Activated CD4-positive, alpha-beta T cell treated with anti-CD3 and anti-CD28 coated beads, Interleukin-2, amount 50 U/mL, for 1 hour (primary cell): ENCODE data around the gene FOXP1.

Experiments
- DNase-seq: peaks from one replicate; pipeline ENCODE4 v3.0.0-alpha.2; 2020

The FOXP1 gene

DNA sequence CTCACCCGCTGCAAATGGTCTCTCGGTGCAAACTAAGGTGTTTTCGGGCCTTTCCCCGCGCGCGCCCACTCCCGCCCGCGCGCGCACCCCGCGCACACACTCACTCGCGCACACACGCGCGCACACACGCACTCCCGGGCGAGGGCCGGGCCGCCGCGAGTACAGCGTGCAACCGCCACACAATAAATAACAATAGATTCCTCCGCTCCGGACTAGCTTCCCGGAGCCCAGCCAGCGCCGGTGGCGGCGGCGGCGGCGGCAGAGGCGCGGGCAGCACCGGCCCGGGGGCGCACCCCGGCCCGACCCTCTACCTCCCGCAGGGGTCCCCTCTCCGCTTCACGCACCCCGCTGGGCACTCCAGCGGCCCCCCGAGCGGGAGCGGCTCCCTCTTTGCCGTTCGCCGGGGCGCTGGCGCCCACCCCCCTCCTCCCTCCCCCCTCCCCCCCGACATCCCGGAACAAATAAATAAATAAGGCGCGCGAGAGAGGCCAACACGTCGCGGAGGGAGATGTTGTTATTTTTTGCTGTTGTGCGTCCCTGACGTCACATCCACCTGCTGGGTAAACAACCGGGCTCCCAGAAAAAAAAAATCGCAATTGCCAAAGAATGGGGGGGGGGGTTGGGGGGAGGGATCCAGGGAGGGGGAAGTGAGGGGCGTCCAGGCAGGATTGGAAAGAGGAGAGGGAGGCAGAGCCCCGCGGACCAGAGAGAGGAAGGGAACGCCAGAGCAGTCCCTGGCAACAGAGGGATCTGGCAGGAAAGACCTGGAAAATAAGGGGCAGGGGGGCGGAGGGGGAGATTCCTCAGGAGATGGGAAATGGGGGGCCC lies at the start of gene FOXP1:
FOXP1 (minus strand) TSS at position 163 of the 828 bp plus-strand sequence. CDS start 385,347 bp downstream, outside the sequence.
- peak; percentile 69 for DNase-seq

DNA sequence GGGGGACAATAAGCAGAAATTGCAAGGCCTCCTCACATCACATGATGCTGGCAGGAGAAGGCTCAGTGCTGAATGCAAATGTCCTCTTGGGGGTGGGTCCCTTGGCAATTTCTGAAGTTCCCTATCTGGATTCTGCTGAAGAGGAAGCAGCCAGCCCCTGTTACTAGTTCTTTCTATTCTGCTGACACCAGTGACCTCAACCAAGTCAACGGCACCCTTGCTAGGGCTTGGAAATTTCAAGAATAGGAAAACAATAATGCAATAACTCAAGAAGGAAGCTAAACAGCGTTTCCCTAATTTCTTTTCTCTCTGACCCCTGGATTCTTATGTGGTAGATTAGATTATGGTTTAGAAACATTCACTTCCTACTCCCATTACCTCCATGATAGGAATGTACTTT lies 46.2 kb upstream of the FOXP1 start:
- DNase-seq: no peak

DNA sequence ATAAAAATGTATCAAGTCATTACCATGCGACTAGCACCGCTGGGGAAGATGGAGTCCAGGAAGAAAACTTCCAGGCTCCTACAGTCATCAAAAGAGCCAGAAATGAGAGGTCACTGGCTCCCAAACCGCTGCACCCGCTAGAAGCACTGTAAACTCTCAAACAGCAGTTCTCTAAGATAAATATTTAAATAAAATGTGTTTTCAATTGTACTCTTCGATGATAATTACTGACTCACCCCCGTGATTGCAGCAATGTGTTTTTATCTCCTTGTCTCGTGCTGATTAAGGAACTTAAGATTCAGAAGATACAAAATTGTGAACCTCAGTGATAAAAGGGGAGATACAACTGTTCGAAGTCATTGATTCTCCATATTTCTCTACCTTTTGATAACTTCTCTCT lies 45.8 kb upstream of the FOXP1 start:
- no peak for DNase-seq

DNA sequence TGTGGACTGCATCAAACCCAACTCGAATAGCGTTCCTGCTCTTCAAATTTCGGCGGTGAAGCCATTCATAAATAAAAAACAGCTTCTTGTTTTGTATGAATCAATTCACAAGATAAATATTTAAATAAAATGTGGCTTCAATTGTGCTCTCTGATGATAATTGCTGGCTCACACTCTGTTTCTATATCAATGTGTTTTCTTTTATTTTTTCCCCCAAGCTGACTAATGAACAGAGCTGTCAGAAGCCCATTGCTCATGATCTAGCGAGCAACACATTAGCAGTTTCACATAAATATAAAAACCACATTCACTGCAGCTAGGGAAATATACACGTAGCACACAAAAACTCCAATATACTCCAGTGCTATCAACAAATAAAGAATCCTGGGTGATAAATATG lies 45.0 kb upstream of the FOXP1 start:
- DNase-seq: no peak

DNA sequence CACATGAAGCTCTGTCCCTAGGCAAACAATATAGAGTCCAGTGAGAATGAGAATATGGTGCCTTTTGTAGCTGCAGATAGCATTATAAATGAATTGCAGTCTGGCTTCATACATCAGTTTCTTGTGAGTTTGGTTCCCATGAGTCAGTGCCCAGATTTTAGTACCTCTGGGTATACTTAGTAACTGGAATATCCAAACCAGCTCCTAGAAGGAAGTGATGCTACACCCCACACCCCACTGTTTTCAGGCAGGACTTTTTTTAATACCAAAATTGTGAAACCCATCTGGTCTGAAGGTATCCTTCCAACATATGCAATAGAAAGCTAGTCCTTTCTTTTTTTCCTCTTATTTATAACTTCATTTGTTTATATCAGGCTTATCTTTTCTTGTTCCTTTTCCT lies 42.1 kb upstream of the FOXP1 start:
- DNase-seq: no peak

DNA sequence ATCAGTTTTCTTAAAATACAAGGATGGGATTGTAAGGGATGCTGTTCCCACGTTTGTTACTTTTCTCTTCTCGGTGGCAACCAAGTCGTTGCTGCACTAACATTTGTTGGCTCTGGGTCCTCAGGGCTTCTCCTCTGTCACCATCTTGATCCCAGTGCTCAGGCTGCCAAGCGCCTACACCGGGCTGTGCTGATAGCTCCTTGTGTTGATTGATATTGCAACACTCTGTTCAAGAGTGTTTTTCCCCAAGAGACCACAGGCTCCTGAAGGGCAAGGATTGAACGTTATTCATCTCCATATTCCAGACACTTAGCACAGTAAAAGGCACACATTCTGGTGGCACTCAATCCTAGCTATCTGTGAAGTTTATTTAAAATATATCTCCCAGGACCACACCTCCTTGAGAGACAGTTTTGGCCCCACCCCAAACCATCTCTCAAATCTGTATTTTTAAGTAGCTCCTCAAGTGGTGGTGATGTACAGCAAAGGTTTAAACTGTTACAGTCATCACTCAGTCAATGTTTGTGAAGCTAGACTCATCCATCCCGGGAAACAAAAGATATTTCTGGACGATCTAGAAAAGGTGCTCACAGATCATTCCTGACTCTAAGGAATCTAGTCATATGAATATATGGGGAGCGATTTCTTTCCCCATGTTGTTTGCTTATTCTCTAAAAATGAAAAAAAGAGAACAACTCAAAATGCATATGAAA lies 38.5 kb upstream of the FOXP1 start:
- DNase-seq: no peak

DNA sequence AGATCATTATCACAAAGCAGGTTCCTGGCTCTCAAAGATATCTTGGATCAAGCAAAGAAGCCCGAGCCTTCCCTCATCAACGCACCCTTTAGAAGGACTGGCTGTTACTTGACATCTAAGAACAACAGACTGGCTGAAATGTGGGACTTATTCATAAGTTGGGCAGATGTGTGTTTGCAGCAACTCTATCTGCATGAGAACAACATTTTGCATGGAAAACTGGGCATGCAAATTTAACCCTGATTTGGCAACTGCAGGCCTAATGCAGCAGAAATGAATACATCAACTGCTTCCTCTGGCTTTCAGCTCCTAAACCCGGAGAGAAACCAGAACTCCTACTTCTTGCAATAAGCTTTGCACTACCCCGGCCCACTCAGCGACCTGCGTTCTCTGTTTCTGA lies 35.0 kb upstream of the FOXP1 start:
- no peak for DNase-seq

DNA sequence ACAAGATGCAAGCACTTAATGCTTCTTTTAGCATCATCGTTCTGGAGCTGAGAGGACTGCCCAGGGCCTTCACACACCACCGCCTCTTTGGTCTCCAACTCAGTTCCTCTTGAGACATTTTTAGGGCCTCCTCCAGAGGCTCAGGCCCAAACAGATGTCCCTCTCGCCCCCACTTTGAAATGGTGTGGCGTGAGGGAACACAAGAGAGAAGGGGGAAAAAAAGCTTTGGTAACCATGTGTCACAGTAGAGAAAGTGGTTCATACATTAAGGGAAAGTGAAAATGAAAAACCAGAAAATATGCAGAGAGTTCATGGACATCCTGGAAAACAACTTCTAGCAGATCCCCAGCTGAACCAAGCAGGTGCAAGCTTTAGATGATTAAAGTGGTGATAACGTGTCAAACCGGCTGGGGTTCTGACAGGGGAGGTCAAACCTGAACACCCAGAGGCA lies 33.1 kb upstream of the FOXP1 start:
- no peak for DNase-seq

DNA sequence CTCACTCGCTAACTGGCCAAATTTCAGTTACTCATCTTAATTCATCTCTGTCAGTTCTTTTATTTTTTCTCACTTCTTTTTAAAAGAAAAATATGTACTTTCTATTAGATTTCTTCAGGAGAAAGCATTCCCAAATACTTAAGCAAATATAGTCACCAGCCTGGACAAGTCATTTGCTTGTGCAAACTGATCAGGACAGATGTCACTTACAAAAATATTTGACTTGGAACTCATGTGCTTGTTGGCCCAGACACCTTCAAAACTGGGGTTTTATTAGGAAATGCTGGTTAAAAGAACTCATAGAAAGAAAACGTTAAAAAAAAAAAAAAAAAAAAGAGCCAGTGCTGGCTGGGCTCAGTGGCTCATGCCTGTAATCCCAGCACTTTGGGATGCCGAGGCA lies 31.3 kb upstream of the FOXP1 start:
- DNase-seq: no peak

DNA sequence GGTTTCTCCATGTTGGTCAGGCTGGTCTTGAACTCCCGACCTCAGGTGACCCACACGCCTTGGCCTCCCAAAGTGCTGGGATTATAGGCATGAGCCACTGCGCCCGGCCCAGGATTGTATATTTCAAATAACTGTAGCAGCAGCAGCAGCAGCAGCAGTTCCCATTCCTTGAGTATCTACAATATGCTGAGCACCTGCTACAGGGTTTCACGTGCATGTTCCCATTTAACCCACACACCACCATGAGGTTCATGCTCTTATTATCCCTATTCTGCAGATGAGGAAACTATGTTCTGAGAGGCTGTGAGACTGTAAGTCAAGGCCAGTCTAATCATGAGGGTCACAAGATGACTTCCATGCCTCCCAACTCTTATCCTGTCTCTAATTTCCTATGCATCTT lies 30.9 kb upstream of the FOXP1 start:
- DNase-seq: no peak

DNA sequence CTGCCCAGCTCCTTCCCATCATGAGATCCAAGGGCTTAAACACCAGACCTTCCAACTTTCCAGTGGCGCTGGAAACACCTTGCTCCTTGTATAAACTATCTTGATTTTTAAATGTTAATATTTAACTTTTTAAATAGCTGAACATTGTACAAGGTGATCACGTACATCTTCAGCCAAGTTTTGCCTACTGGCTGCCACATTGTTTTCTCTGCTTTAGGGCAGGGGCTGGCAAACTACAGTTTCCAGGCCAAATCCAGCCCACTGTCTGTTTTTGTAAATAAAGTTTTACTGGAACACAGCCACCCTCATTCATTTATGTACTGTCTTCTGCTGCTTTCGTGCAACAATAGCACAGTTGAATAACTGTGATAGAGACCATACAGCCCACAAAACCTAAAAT lies 27.6 kb upstream of the FOXP1 start:
- DNase-seq: no peak

DNA sequence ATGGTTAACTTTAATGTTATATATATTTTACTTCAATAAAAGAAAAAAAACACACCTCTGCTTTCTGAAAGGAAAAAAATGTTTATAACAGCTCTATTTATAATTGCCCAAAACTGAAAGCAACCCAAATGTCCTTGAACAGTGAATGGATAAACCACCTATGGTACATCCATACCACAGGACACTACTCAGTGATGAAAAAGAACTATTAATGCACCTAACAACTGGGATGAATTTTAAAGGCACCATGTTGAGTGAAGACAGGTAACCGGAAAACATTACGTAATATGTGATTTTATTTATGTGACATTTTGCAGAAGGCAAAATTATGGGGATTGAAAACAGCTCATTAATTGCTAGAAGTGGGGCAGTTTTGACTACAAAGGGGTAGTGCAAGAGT lies 23.8 kb upstream of the FOXP1 start:
- no peak for DNase-seq

DNA sequence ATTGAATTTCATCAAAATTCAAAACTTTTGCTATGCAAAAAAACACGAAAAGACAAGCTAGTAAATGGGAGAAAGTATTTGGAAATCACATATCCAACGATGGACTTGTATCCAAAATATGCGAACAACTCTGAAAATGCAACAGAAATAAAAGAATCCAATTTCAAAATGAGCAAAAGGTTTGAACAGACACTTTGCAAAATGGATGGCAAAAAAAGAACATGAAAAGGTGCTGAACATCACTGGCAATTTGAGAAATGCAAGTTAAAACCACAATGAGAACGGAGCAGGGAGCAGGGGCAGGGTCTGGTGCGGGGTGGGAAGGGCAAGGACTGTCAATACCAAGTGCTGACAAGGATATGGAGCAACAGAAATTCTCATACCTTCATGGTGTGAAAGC lies 23.1 kb upstream of the FOXP1 start:
- DNase-seq: no peak

DNA sequence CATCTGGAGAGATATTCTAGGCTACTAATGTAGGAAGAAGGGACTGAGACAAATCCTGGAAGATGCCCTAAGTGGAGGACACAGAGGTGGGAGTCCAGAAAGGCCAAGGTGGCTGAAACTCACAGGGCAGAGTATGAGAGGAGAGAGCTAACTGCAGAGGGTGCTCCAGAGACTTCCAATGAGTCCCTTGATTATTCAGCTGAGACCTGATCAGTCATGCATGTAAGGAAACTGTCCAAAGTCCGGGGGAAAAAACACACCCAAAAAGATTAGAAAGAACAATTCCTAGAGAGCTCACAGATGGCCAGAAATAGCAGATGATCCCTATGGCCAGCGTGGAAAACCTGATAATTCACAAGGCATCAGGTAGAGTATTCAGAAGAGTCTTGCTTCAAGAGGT lies 18.7 kb upstream of the FOXP1 start:
- no peak for DNase-seq

DNA sequence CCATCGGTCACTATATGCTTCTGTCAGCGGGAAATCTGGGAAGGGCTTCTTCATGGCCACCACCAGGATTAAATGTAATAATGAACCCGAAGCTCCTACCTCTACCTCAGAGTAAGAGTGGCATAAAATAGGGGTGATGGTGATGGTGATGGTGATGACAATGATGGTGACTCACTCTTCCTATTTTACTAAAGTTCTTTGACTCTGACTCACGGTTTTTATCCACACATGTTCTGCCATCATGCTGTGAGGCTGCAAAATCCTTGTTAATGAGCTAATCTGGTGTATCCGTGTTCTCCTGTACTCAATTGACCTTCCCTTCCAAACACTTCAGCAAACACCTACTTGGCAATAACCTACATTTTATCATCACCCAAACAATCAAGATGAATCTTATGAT lies 18.3 kb upstream of the FOXP1 start:
- DNase-seq: no peak

DNA sequence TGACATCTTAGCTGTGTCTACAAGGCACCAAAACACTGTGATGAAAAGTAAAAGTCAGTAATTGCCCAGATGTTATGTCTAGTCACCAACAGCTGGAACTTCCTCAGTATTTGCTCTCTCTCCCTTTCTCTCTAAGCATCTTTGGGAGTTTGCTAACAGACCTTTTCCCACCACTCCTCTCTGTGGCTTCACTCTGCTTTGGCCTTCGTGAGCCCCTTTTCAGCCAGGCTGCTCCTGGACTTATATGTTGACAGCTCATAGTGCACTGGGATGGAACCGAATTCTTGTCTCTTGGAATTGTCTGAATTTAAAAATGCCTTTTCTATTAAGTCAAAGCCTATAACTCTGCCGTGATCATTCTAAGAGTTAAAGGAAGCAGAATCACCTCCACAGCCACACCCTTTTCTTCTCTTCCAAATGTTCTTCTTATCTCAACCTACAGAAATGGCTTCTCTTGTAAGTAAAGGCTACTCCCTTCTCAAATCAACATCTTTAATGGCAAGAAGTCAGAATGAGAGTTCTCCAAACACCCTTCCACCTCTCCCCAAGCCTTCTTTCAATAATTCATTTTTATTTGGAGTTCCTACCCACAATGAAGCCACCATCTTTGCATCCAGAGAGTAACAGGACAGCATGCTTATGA lies 17.2 kb upstream of the FOXP1 start:
- no peak for DNase-seq

DNA sequence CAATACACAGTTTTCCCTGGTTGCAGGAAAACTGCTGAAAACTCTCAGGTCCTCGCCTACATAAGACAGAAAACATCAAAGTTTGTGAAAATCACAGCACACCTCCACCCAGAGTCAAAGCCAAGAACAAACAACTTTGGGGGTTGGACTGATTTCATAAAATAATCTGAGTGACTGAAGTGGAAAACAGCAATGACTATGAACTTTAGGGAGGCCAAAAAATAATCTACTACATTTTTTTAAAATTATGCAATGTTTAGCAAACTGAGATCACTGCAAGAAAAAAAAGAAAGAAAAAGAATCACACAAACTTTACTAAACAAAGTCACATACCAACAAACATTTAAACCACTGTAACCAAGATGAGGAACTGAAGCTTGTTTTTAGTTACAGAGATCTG lies 15.9 kb upstream of the FOXP1 start:
- no peak for DNase-seq

DNA sequence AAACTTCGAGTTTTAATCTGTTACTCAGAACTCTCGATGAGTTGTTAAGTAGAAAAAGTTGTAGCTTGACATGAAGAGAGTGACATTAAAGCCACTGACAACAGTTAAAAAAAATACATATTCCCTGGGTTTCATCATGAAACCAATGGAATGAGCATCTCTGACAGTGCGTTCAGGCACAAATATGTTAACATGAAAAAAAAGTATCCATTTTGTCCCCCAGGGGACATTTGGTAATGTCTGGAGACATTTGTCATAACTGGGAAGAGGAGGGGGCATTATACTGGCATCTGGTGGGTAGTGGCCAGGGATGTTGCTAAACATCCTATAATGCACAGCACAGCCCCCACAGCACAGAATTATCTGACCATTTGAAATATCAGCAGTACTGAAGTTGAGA lies 14.8 kb upstream of the FOXP1 start:
- DNase-seq: no peak

DNA sequence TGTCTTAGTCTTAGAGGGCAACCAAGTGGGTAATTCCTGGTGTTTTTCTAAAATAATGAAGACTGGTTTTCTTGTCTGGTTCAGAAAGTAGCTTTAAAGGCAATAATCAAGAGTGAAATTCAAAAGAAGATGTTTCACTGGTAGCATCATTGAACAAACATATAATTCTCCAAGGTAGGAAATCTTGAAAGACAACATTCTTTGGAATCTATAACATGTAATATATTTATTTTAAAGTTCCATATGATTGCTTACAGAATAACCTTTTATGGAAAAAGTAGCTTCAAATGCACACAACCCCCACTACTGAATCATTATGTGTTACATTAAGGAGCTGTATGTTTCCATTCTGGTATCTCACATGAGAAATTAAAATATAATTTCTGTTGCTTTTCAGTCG lies 13.8 kb upstream of the FOXP1 start:
- no peak for DNase-seq

DNA sequence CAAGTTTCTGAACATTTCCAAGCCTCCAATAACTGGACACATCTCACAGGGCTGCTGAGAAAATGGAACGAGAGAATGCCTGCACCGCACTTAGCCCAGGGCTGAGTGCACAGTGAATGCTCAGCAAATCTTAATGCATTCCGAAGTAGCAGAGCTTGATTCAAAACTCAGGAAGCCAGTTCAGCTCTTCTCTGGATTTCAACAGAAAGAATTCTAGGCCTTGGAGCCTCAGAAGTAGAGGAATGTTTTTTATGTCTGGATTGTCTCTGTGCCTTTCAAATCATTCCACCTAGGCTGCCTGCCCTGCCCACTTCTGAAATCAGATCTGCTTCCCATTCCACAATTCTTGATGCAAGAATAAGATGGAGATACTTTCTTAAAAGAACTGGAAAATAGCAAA lies 9.6 kb upstream of the FOXP1 start:
- DNase-seq: no peak

DNA sequence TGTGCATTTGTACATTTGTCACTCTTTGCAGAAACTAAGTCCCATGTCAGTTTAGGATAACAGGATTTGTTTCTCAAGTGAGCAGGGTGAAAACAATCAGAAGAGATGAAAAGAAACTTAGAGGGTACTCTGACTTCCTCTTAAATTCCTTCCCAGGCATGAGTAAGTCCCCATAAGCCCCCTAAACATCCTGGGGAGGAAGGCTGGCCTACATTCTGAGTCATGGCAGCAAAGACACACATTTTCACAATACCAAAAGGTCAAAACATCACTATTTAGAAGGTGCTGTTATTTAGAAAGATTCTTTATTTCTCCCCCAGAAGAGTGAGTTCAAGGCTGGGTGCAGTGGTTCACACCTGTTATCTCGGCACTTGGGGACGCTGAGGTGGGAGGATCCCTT lies 7.6 kb upstream of the FOXP1 start:
- no peak for DNase-seq

DNA sequence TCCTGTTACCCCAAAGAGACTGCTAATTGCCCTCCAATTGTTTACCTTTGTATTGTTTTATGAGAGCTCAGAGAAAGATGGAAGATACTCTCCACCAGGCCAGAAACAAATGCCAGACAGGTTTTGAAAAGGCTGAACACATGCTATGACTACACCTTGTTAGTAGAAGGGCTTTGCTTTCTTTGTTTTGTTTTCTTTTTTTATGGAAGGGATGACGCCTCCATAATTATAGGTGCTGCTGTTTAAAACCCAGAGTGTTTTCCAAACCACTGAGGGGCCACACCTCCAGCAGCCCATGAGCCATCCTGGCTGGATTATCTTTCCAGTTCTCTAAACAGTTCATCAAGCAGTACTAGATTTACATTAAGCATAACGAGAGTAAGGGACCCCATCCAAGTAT lies 5.6 kb upstream of the FOXP1 start:
- no peak for DNase-seq

DNA sequence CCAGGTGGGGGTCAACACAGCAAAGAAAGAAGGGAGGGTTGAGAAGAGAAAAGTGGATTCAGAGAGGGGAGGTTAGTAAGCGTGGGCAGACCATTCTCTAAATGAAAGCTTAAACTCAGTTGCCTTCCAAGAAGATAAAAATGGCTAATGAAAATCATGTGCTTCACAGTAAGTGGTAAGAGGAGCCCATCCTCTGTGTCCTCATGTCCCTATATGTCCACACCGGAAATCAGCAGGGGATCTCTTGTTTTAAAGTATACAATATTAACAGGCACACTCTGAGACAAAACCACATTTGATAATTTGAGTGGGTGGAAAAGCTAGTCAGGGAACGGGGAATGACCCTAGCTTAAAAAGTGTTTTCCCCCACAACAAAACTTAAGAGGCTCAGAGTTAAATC lies 4.4 kb upstream of the FOXP1 start:
- no peak for DNase-seq

DNA sequence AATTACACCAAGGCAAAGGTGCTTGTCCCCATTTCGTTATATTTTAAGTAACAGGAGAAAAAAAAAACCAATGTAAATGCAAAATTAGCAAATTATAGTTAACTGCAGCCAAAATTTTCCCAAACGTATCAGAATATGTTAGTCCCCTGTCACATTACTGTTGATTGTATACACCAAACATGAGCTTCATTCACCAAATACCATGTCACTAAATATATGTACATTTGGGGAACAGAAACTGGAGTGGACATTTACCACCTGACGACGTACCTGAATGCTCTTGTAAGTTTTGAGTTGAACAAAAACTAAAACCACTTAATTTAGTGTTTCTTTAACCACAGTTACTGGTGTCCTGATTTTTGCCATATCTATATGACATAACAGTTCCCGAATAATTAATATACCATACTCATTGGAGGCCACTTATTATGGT lies 3.3 kb upstream of the FOXP1 start:
- no peak for DNase-seq
